HS-27A (cell line): ENCODE data around the gene DIO3.

Experiments used
- DNase-seq: peaks from one replicate; pipeline ENCODE4 v3.0.0-alpha.2; 2012; ENCODE audit warnings: low read depth, missing footprints

The DIO3 gene

GRCh38 chr14:101561145-101561896, at the start of gene DIO3:
TSS of gene DIO3 (plus strand) at chr14:101561495.
- no peak for DNase-seq

- no peak for DNase-seq
These were observed 49.5 kb upstream of the DIO3 start for GRCh38 chr14:101511620-101512375.

GRCh38 chr14:101512376-101512695, 49.0 kb upstream of the DIO3 start:
- no peak for DNase-seq

- DNase-seq: no peak
These were observed 47.2 kb upstream of the DIO3 start for GRCh38 chr14:101514136-101514535.

GRCh38 chr14:101516401-101516800, 44.9 kb upstream of the DIO3 start:
- DNase-seq: no peak

- DNase-seq: no peak
These were observed 42.5 kb upstream of the DIO3 start for GRCh38 chr14:101518611-101519473.

- DNase-seq: no peak
These were observed 40.4 kb upstream of the DIO3 start for GRCh38 chr14:101520621-101521472.

- DNase-seq: no peak
These were observed 39.8 kb upstream of the DIO3 start for GRCh38 chr14:101521473-101521915.

GRCh38 chr14:101521978-101522377, 39.3 kb upstream of the DIO3 start:
- DNase-seq: no peak

GRCh38 chr14:101525640-101526527, 35.4 kb upstream of the DIO3 start:
- no peak for DNase-seq

- no peak for DNase-seq
These were observed 33.3 kb upstream of the DIO3 start for GRCh38 chr14:101527987-101528386.

GRCh38 chr14:101529079-101529478, 32.2 kb upstream of the DIO3 start:
- no peak for DNase-seq

GRCh38 chr14:101534198-101534597, 27.1 kb upstream of the DIO3 start:
- DNase-seq: no peak

- no peak for DNase-seq
These were observed 26.1 kb upstream of the DIO3 start for GRCh38 chr14:101535232-101535631.

GRCh38 chr14:101535701-101536207, 25.5 kb upstream of the DIO3 start:
- no peak for DNase-seq

- no peak for DNase-seq
These were observed 24.0 kb upstream of the DIO3 start for GRCh38 chr14:101537286-101537685.

GRCh38 chr14:101538878-101539277, 22.4 kb upstream of the DIO3 start:
- DNase-seq: no peak

GRCh38 chr14:101539880-101540279, 21.4 kb upstream of the DIO3 start:
- no peak for DNase-seq

- no peak for DNase-seq
These were observed 20.5 kb upstream of the DIO3 start for GRCh38 chr14:101540481-101541462.
